K562 (cell line): ENCODE measurements around the gene C14orf180. TPM values are rescaled to one million over a fixed set of nuclear protein-coding genes. Genes with fewer than 3 reads are reported as not detected.

ENCODE experiments used
- ZNF407 ChIP-seq: fragments of 450-650 bp; IDR thresholded peaks from 2 replicates; pipeline ENCODE4 v1.6.1; 2016; ENCODE audit warnings: low read depth
- polyA plus RNA-seq, 8 experiments: library from polyadenylated mRNA; depleted of rRNA in 4 of 8; stranded (reverse) in 5 of 8; unstranded in 3 of 8; fragments of >200 nt; fragmentation: Nextera tagmentation in 2 of 8; fragmentation: Illumina TruSeq in 1 of 8; extraction: Ambion mirVana in 2 of 8; extraction: Trizol in 1 of 8; gene quantifications; 2 replicates each; pipeline versions ENCODE4 v1.2.1 to v1.2.3, GENCODE V29; 2011 to 2014; ENCODE audit warnings: inconsistent platforms in 1 of 8, missing spikeins in 1 of 8
- total RNA-seq, 7 experiments: library from RNA; depleted of rRNA in 6 of 7; stranded (reverse); fragments of >200 nt in 6 of 7; fragmentation: Illumina TruSeq in 2 of 7; extraction: Trizol in 2 of 7; gene quantifications; 2 replicates each; pipeline versions ENCODE4 v1.2.1 to v1.2.3, GENCODE V29; 2011 to 2021; ENCODE audit warnings: low replicate concordance in 1 of 7

C14orf180 gene
- total and polyA plus RNA-seq, 9 of the 15 experiments (the other 6 are each of a cell fraction or from before 2014, with no cell fraction given): not detected

- no peak for TF ChIP-seq ZNF407
Observed at GRCh38 chr14:104586832-104587620, 7.5 kb downstream of the C14orf180 start (continued).
